ENCODE measurements around the gene KLHDC2.

DNA sequence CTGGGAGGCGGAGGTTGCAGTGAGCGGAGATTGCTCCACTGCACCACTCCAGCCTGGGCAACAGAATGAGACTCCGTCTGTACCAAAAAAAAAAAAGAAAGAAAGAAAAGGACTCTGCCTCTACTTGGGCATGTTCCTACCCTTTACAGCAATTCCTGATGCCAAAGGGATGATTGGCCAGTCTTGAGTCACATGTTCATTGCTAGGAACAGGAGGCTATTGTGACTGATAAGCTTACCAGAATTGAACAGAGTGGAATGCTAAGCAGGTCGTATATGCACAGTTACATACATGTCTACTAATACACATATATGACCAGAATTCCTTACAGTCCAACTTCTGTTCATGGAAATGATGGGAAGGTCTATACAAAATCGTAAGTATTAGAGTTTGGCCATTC, 40.8 kb upstream of the KLHDC2 start:
- TF ChIP-seq, protein P1, sequence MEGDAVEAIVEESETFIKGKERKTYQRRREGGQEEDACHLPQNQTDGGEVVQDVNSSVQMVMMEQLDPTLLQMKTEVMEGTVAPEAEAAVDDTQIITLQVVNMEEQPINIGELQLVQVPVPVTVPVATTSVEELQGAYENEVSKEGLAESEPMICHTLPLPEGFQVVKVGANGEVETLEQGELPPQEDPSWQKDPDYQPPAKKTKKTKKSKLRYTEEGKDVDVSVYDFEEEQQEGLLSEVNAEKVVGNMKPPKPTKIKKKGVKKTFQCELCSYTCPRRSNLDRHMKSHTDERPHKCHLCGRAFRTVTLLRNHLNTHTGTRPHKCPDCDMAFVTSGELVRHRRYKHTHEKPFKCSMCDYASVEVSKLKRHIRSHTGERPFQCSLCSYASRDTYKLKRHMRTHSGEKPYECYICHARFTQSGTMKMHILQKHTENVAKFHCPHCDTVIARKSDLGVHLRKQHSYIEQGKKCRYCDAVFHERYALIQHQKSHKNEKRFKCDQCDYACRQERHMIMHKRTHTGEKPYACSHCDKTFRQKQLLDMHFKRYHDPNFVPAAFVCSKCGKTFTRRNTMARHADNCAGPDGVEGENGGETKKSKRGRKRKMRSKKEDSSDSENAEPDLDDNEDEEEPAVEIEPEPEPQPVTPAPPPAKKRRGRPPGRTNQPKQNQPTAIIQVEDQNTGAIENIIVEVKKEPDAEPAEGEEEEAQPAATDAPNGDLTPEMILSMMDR (optimal IDR thresholded peaks at IDR 0.05 in 1 of 3, IDR thresholded peaks at IDR 0.05 in 1 of 3, conservative IDR thresholded peaks at IDR 0.05 in 1 of 3; ENCODE audit: extremely low read depth in 1 of 3, insufficient read depth in 2 of 3, low read length in 3 of 3) = no peak
- no peak for TF ChIP-seq EZH2 (IDR thresholded peaks at IDR 0.05; ENCODE audit: low read length)
